Spleen (tissue), 7 donors: ENCODE measurements around the gene TMIE.
A peak's percentile ranks its signal among the peaks of the same experiment; 100 is the strongest.

Experiments used
- POLR2A ChIP-seq, 3 donors: fragments of 450-650 bp; IDR thresholded peaks; one replicate each; pipeline ENCODE4 v1.5.1; 2017; ENCODE audit warnings: antibody characterized with exemption in 3 of 3, mild to moderate bottlenecking in 1 of 3
- TF ChIP-seq, protein P1 (sequence below), 11 experiments: fragments of 200-600 bp in 7 of 11; fragments of 450-650 bp in 4 of 11; sonication (generic) in 4 of 11; IDR thresholded peaks in 8 of 11; conservative IDR thresholded peaks in 3 of 11; 1 replicate in 7 of 11; 2 replicates in 4 of 11; pipeline versions ENCODE4 v1.4.0 to v1.8.0; 2016 to 2021; ENCODE audit warnings: antibody characterized with exemption in 11 of 11, inconsistent platforms in 4 of 11, mild to moderate bottlenecking in 1 of 11
- donor health status: DM: no; HTN: no; CAD: no; lungs with moderate emphysema.
- donor health status: DM: no; HTN: no; CAD: no.
- donor health status: DM: no; HTN: no; CAD: no.

DNA sequence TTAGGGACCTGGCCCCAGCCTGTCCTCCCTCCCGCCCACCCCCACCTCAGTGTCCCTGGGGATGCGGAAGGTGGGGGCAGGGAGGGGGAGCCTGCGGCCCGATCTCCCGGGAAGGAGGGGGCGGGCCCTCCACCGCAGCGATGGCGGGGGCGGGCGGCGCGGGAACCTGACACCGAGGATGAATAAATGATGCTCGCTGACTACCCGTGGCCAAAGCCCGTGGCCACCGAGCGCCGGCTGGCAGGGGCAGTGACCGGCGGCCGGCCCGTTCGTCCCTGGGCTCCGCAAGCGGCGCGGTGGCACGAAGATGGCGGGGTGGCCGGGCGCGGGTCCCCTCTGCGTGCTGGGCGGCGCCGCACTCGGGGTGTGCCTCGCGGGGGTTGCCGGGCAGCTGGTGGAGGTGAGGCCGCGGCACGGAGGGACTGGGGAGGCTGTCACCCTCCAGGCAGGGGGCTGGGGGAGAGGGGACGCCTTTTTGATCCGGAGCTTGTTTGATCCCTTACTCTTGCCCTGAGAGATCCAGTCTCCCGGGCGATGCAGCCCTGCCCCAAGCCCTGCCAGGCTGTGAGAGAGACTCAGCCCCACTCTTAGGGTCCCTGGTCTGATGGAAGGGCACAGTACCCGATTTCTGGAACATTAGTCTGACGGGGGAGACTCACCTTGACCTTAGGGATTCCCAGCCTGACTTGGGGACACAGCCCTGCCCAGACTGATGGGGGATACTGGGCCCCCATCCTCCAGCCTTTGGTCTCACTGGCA, at the start of gene TMIE:
- TF ChIP-seq, protein P1, sequence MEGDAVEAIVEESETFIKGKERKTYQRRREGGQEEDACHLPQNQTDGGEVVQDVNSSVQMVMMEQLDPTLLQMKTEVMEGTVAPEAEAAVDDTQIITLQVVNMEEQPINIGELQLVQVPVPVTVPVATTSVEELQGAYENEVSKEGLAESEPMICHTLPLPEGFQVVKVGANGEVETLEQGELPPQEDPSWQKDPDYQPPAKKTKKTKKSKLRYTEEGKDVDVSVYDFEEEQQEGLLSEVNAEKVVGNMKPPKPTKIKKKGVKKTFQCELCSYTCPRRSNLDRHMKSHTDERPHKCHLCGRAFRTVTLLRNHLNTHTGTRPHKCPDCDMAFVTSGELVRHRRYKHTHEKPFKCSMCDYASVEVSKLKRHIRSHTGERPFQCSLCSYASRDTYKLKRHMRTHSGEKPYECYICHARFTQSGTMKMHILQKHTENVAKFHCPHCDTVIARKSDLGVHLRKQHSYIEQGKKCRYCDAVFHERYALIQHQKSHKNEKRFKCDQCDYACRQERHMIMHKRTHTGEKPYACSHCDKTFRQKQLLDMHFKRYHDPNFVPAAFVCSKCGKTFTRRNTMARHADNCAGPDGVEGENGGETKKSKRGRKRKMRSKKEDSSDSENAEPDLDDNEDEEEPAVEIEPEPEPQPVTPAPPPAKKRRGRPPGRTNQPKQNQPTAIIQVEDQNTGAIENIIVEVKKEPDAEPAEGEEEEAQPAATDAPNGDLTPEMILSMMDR (IDR thresholded peaks at IDR 0.05 in 8 of 11, conservative IDR thresholded peaks at IDR 0.05 in 3 of 11): peak in 1 of 11 experiments; percentile 13
- TF ChIP-seq POLR2A (IDR thresholded peaks at IDR 0.05): no peak
